GM12891 (cell line): ENCODE results near the gene SH3RF2.

ENCODE experiments used
- PAX5 ChIP-seq: IDR thresholded peaks from 2 replicates; pipeline ENCODE4 v1.6.1; 2011; ENCODE audit warnings: low read length, moderate library complexity, mild to moderate bottlenecking; ENCODE audit not compliant: insufficient read depth, severe bottlenecking
- POLR2A ChIP-seq: IDR thresholded peaks from 2 replicates; pipeline ENCODE4 v1.6.1; 2011; ENCODE audit warnings: low read depth, low read length, control low read depth
- POLR2AphosphoS5 ChIP-seq: IDR thresholded peaks from 2 replicates; pipeline ENCODE4 v1.6.1; 2011; ENCODE audit warnings: low read depth, low read length, control low read depth
- POU2F2 ChIP-seq: IDR thresholded peaks from 2 replicates; pipeline ENCODE4 v1.6.1; 2011; ENCODE audit warnings: low read depth, mild to moderate bottlenecking, control low read depth, low read length, moderate library complexity
- SPI1 ChIP-seq: IDR thresholded peaks from 2 replicates; pipeline ENCODE4 v1.6.1; 2011; ENCODE audit warnings: low read depth, low read length, control low read depth
- TAF1 ChIP-seq: IDR thresholded peaks from 2 replicates; pipeline ENCODE4 v1.6.1; 2011; ENCODE audit warnings: low read depth, low read length, control low read depth

- TF ChIP-seq POLR2A (no peak), POLR2AphosphoS5 (no peak), TAF1 (no peak), POU2F2 (no peak), SPI1 (no peak), PAX5 (no peak)
These were observed 38.6 kb downstream of the SH3RF2 start for GRCh38 chr5:145975001-145975360.
